Peyer's patch (tissue), 4 donors: ENCODE data around the gene TCEAL9. TPM values are rescaled to one million over a fixed set of nuclear protein-coding genes. Genes with fewer than 3 reads are reported as not detected.

Experiments used
- DNase-seq, 3 donors: peaks; one replicate each; pipeline ENCODE4 v3.0.0-alpha.2; 2017 to 2019
- H3K27ac ChIP-seq, 4 donors: fragments of 200-600 bp; sonication (generic); one replicate each; pipeline ENCODE4 v1.5.1; 2016 to 2019
- H3K27me3 ChIP-seq, 2 donors: fragments of 200-600 bp; sonication (generic); one replicate each; pipeline ENCODE4 v1.5.1; 2019
- H3K36me3 ChIP-seq, 3 donors: fragments of 200-600 bp; sonication (generic); one replicate each; pipeline ENCODE4 v1.5.1; 2016 to 2019
- H3K4me1 ChIP-seq, 4 donors: fragments of 200-600 bp; sonication (generic); one replicate each; pipeline ENCODE4 v1.5.1; 2016 to 2019
- H3K4me3 ChIP-seq, 4 donors: fragments of 200-600 bp; sonication (generic); 1 replicate in 3 of 4; 2 replicates in 1 of 4; pipeline ENCODE4 v1.5.1; 2016 to 2019; ENCODE audit warnings: mild to moderate bottlenecking in 1 of 4
- H3K9me3 ChIP-seq, 4 donors: fragments of 200-600 bp; sonication (generic); one replicate each; pipeline ENCODE4 v1.5.1; 2016 to 2019; ENCODE audit warnings: mild to moderate bottlenecking in 1 of 4
- CTCF ChIP-seq, 6 experiments: fragments of 450-650 bp in 4 of 6; fragments of 200-600 bp in 2 of 6; sonication (generic) in 1 of 6; IDR thresholded peaks; one replicate each; pipeline ENCODE4 v1.5.1; 2017 to 2019; ENCODE audit warnings: antibody characterized with exemption in 6 of 6, mild to moderate bottlenecking in 3 of 6, moderate library complexity in 1 of 6
- POLR2A ChIP-seq, 2 donors: fragments of 450-650 bp; IDR thresholded peaks; one replicate each; pipeline ENCODE4 v1.5.1; 2017; ENCODE audit warnings: antibody characterized with exemption in 2 of 2, mild to moderate bottlenecking in 2 of 2, moderate library complexity in 2 of 2
- total RNA-seq, 4 donors: library from RNA; depleted of rRNA; stranded (reverse); fragments of >200 nt; gene quantifications; one replicate each; pipeline ENCODE4 v1.1.0, GENCODE V29; 2016

TCEAL9 gene
- total RNA-seq, 4 donors from 2014 or later: 4.2 to 33.0 (median 9.7) TPM

GRCh38 chrX:103330681-103331288 is 25.5 kb upstream of the TCEAL9 start:
- Histone ChIP-seq H3K9me3 (no peaks in the 10 kb centered on the region), H3K27me3 (no peaks in the 10 kb centered on the region), H3K36me3 (no peaks in the 10 kb centered on the region), H3K27ac (peak overlapping the region in 1 of 4 donors; percentile 12), H3K4me1 (no peaks in the 10 kb centered on the region), H3K4me3 (peak overlapping the region in 1 of 4 donors; percentile 35)
- DNase-seq: no peak
- TF ChIP-seq CTCF (IDR thresholded peaks at IDR 0.05) (no peak), POLR2A (IDR thresholded peaks at IDR 0.05) (no peak)

GRCh38 chrX:103338663-103339062 is 17.6 kb upstream of the TCEAL9 start:
- no peaks in the 10 kb centered on the region for H3K4me1 ChIP-seq
- TF ChIP-seq POLR2A (IDR thresholded peaks at IDR 0.05) (no peak), CTCF (IDR thresholded peaks at IDR 0.05) (no peak)
- DNase-seq: no peak
- H3K36me3 ChIP-seq: no peaks in the 10 kb centered on the region
- H3K27me3 ChIP-seq: no peaks in the 10 kb centered on the region
- H3K9me3 ChIP-seq: no peaks in the 10 kb centered on the region
- H3K27ac ChIP-seq: no peak overlapping the region
- H3K4me3 ChIP-seq: no peak overlapping the region

GRCh38 chrX:103343105-103343504 is 13.2 kb upstream of the TCEAL9 start:
- H3K27ac ChIP-seq: no peak overlapping the region
- no peaks in the 10 kb centered on the region for H3K4me1 ChIP-seq
- TF ChIP-seq CTCF (IDR thresholded peaks at IDR 0.05): peak; percentile 10 to 64 (median 46)
- no peak for TF ChIP-seq POLR2A (IDR thresholded peaks at IDR 0.05)
- no peaks in the 10 kb centered on the region for H3K27me3 ChIP-seq
- no peaks in the 10 kb centered on the region for H3K9me3 ChIP-seq
- H3K36me3 ChIP-seq: no peaks in the 10 kb centered on the region
- peak in 1 of 3 donors; percentile 68 for DNase-seq
- H3K4me3 ChIP-seq: no peak overlapping the region

- H3K36me3 ChIP-seq: no peaks in the 10 kb centered on the region
- H3K27me3 ChIP-seq: no peaks in the 10 kb centered on the region
- H3K27ac ChIP-seq: no peak overlapping the region
- H3K9me3 ChIP-seq: no peaks in the 10 kb centered on the region
- TF ChIP-seq POLR2A (IDR thresholded peaks at IDR 0.05): no peak
- TF ChIP-seq CTCF (IDR thresholded peaks at IDR 0.05): no peak
- DNase-seq: no peak
- H3K4me3 ChIP-seq: no peak overlapping the region
- H3K4me1 ChIP-seq: no peaks in the 10 kb centered on the region
These were observed 11.7 kb upstream of the TCEAL9 start for GRCh38 chrX:103344606-103345005.

- Histone ChIP-seq H3K27me3 (no peaks in the 10 kb centered on the region), H3K36me3 (no peaks in the 10 kb centered on the region), H3K27ac (no peak overlapping the region), H3K4me3 (no peak overlapping the region), H3K4me1 (no peaks in the 10 kb centered on the region), H3K9me3 (no peaks in the 10 kb centered on the region)
- no peak for DNase-seq
- TF ChIP-seq CTCF (IDR thresholded peaks at IDR 0.05) (no peak), POLR2A (IDR thresholded peaks at IDR 0.05) (no peak)
These were observed 8.5 kb upstream of the TCEAL9 start for GRCh38 chrX:103347682-103348397.
